ENCODE data around the gene WDR82.

Gene WDR82

DNA sequence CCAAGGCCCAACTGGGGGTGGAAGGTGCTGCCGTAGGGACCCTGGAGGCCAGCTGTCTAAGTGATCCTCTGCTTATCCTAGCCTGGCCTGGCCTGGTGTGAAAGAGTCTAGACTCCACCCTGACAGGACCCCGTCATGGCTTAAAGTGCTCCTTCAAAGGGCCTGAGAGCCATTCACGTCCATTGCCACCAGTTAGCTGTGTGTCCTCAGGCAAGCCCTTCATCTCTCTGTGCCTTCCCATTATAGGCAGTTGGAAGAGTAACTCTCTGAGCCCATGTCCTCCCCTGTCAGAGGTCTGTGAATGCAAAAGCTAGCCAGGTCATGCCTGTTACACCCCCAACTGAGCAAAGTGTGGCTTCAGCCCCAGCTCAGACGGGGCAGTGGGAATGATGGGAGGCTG, 28.5 kb upstream of the WDR82 start:
- no peak for DNase-seq (ENCODE audit: low spot score)

DNA sequence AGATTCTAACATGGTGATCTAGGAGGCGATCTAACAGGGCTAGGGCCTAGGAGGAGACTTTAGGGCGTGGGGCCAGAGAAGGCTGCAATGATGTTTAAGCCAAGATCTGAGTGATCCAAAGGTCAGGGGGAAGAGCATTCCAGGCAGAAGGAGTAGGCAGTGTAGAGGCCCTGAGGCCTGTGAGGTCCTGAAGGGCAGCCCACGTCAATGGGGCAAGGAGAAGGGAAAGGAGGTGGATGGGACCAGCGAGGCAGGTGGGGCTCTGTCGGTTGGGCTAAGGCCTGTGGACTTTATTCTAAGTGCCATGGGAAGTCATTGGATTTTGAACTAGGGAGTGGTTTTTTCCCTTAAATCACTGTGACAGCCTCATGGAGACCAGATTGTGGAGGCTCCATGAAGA, 27.5 kb upstream of the WDR82 start:
- DNase-seq (ENCODE audit: low spot score): no peak

DNA sequence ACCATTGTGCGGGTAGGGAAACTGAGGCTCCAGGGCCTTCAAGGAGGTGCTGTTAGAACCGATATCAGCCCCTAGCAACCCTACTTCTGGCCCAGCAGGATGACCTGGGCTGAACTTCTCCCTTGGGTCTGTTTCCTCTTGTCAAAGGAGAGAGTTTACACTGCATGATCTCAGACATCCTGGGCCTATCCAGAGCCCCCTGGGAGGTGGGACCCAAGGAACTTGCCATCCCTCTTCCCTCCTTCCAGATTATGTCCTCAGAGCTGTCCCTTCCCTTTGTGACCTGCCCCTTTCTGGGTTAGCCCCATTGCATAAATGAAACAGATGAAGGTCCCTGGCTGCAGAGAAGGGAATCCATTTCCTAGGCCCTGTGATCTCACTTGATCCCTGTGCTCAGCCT, 25.4 kb upstream of the WDR82 start:
- DNase-seq (ENCODE audit: low spot score): no peak

DNA sequence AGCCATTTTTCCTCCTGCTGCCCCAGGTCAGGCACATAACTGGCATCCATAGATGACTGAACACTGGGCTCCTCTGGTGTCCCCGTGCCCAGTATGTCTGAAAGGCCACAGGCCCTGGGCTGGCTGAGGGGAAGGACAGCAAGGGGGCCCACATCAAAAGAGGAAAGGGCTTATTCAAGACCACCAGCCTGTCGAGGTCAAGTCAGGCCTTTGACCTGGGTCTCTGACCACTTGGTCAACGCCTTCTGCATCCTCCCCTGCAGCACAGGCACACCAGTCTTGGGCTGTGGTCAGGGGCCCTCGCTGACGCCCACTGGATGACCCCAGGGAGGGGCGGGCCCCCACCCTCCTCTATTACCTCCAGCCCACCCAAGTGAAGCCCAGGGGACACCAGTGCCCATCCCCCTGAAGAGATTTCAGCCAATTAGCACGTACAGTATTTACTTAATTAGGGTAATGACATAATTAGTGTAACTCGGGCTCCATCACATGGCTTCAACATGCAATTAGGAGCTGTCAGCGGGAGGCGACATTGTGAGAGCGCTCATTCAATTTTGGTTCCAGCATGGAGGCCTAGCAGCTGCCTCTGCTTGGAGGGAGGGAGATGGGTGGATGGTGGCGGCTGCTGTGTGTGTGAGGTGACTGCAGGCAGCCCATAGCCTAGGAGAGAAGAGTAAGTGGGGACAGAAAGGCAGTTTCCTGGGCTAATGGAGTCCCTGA, 24.1 kb upstream of the WDR82 start:
- DNase-seq (ENCODE audit: low spot score): no peak

DNA sequence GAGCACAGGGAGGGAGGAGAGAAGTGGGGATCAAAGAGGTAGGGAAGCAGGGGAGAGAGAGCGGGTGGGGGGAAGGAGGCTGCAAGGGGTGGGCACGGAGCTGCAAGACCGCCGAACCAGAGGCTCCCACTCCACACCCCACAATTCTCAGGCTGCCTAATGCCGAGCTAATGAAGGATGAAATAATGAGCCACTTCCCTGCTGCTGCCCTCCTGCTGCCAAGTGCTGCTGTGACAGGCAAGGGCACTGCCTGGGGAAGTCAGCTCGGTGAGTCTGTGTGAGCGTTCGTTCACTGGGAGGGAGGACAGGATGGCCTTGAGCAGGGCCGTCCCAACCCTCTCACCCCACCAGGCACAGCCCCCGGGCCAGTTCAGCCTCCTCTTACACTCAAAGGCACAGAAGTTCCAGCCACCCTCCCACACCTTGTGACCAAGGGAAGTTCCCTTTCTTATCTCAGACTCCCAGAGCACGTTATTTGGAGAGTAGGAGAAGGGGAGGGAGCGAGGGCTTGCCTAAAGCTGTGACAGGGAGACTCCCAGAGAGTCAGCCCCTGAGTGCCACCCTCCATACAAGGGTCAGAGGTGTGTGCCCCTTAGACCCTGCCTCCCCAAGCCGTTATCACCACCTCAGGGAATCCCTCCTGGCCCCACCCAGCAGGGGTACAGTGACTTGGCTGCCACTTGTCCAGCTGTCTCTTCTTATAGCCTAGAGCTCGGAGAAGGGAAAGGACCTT, 21.6 kb upstream of the WDR82 start:
- peak; percentile 68 for DNase-seq (ENCODE audit: low spot score)

DNA sequence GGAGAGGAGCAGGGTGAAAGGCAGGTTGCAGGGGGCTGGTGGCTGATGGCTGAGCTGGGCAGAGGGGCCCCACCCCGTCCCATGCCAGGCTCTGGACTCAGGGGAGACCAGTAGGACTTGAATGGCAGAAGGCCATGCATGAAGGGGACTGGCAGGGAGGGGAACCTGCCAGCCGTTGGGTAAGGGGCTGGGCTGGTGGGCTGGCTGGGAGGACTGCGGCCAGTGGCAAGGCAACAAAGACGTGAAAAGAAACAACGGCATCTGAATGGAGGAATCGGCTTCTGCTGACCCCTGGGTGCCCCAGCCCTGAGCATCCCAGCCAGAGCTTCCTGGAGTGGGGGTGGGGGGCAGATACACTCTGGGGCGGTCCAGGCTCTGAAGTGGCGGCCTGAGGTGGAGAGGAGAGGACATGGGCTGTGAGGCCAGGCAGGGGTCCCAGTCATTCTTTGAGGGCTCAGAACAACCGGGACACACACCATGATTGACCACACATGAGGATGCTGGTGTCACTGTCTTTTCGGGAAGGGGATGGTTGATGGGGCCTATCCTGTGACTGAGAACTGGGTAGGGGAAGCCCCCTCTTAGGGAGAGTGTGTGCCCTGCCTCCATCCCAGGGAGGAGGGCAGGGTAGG, 20.9 kb upstream of the WDR82 start:
- no peak for DNase-seq (ENCODE audit: low spot score)

DNA sequence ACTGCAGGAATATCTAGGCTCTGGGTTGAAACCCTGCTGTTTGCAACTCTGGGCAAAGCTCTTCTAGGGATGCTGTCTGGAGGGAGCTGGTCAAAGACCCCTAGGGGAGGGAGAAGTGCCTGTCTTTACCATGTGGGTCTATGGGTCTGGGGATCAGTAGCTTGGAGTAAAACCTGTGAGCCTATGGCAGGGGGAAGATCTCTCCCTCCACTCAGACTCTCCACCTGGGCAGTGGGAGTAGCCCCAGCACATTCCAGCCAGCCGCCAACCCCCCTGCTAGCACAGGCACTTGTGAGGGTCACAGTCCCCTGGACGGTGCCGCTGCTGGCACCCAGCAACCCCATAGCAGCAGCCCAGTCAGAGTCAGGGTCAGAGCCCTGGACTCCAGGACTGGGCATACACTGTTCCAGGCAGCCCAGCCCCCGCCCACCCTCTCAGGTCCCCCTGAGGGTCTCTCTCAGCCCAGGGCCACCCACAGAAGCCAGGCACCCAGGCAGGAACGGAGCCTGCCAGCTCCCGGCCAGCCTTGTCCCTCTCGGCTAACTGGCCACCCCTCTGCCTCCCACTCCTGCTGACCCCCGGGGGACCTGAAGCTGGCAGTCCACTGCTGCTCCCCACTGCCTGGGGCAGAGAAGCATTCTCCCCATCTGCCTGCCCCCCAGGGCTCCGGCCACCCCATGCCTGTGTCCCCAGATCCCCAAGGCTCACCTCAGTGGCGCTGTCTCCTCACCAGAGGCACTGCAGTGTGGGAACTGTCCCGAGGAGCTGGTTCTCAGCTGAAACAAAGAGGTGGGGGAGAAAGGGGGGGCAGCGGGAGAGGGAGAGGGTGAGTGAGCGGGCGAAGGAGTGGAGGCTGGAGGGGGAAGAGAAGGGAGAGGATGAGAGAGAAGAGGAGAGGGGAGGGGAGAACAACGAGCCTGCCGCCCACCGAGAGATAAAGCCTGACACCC, 20.0 kb upstream of the WDR82 start:
- no peak for DNase-seq (ENCODE audit: low spot score)

DNA sequence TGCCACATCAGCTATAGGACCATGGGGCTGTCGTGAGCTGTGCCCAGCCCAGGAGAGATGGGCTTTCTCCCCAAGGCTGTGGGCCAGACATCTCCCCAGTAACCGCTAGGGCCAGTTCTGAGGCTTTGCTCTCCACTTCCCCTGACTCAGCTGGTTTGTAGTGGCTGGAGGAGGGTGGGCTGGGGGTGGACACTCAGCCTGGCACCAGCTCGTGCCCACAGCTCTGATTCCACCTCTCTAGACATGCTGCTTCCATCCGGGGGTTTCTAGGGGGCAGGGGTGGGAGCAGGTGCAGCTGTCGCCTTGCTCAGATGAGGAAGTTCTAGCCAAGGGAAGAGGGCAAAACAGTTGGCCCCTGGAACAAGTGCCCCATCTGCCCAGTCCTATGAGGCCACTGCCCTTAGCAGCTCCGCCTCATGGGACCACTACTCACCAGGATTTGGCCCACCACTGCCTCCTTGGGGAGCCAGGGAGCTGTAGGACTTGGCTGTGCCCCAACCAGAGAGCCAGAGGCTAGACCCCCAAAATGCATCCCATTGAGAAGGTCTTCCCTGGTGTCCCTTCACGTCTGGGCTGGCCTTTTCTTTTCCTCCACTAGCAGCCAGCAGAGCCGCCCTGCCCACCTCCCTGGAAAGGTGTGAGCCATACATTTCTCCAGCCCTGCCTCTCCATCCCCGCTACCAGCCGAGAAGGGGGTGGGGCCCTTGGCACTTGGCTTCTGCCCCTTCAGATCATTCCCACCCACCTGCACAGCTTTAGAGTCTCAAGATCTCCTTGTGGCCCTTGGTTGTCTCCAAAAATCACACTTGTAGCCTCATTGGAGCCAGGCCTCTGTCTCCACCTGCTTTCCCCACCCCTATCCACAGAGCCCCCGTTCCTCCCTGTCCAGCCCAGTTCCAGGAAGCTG, 19.0 kb upstream of the WDR82 start:
- DNase-seq (ENCODE audit: low spot score): no peak

DNA sequence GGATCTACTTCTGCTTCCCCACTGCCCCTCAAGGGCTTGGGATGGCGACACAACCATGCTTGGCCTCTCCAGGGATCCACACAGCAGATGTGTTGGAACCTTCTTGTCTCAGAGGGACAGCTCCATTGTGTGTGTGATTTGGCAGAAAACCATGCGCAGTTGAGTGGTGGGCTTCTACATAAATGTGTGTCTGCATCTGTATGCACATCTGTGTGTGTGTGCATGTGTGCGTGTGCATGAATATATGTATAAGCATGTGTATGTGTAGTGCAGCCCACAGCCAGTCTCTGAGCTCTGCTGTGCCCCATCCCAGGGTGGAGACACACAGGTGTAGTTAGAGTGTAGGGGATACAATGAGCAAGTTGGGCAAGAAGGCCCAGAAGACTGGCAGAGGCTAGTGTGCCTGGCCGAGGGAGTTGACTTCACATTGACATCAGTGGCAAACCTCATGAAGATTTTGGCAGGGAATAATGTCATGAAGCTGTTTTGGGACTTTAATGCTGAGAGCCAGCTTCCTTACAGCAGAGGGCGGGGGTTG, 17.3 kb upstream of the WDR82 start:
- no peak for DNase-seq (ENCODE audit: low spot score)

DNA sequence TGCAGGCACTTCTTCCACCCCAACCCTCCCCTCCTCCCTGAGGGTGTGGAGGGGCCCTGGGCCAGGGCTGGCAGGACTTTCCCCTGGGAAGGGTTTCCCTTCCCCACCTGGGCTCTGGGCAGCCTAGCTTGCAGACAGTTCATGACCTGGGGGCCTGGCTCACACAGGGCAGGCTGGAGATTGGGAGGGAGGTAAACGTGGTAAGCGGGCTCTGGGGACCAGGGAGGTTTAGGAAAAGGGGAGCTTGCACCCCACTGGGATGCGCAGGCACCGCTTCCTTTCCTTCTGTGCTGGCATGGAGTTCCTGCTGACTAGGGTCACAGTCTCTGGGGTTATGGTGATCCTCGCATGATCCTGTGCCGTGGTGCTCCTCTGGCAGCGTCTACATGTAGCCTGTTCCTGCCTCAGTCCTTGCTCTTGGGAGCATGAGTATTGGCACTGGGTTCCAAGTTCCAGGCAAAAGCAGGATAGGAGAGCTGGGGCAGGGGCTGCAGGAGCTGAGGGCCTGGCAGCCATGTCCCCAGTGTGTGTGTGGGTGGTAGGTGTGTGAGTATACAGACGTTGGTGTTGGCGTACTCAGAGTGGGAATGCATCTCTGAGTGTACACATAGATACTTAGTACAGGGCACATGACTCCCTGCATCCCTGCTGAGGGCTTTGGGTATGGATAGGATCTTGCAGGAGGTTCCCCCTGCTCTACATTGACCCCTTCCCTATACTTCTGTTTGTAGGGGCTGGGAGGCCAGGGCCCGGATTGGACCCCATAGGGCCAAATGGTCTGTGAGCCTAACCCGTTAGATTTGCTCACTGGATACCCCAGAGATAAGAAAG, 16.1 kb upstream of the WDR82 start:
- no peak for DNase-seq (ENCODE audit: low spot score)

DNA sequence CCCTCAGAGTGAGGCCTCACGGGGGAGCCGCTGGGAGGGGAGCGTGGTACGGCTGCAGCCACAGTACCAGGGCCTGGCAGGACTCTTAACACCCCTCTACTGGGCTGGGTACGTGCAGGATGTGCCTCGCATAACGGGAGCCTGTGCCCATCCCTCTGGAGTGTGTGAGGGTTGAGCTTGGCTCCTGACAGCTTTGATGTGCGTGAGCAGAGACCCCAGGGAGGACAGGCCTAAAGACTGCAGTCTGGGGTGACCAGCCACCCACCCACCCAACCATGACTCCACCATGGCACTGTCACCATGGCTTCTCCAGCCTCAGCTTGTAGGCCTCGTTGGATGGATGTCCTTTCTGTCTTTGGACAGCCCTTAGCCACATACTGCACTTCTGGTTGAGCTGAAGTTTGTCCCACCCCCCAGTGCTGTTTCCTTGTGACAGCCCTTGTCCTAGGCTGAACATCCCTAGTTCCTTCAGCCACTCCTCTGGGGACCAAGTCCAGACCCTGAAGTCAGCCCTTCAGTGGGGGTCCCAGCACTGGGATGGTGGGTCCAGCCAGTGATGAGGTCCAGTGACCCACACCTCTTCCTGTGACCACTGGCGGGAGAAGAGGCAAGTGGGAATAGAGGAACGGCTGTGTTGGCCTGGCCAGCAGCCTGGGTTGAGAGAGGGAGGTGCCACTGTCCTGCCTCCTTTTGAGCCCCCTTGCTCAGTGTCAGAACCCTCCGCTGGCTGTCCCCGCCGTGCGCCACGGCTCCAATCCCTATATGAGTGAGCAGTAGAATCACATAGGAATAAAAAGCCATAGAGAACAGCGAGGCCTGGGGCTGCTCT, 15.3 kb upstream of the WDR82 start:
- DNase-seq (ENCODE audit: low spot score): no peak

DNA sequence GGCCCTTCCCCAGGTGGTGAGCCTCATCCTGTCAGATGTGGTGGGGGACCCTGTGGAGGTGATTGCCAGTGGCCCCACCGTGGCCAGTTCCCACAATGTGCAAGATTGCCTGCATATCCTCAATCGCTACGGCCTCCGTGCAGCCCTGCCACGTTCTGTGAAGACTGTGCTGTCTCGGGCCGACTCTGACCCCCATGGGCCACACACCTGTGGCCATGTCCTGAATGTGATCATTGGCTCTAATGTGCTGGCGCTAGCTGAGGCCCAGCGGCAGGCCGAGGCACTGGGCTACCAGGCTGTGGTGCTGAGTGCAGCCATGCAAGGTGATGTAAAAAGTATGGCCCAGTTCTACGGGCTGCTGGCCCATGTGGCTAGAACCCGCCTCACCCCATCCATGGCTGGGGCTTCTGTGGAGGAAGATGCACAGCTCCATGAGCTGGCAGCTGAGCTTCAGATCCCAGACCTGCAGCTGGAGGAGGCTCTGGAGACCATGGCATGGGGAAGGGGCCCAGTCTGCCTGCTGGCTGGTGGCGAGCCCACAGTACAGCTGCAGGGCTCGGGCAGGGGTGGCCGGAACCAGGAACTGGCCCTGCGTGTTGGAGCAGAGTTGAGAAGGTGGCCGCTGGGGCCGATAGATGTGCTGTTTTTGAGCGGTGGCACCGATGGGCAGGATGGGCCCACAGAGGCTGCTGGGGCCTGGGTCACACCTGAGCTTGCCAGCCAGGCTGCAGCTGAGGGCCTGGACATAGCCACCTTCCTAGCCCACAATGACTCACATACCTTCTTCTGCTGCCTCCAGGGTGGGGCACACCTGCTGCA, 14.0 kb upstream of the WDR82 start:
- DNase-seq (ENCODE audit: low spot score): no peak

DNA sequence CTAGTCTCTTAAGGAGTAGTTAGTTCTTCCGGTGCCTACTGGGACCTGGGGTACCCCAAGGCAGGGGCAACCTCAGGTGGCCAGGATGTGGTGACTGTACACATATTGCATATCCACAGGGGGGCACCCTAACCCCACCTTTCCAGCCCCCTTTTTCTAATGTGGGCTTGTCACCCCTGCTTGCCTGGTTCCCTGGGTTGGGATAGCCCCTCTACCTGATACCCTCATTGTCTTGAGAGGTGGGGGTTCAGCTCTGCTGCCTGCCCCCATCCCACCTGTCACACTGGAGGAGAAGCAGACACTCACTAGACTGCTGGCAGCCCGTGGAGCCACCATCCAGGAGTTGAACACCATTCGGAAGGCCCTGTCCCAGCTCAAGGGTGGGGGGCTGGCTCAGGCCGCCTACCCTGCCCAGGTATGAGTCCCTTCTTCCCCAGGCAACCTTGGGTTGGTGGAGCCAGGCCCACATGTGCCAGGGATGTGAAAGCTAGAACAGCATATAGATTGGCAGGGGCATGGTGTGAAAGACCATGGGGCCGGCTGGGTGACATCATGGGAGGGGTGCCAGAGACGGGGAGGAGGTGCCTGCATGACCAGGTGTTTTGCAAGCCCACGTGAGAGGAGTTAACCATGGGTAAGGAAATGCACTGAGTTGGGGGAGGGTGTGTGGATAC, 13.2 kb upstream of the WDR82 start:
- no peak for DNase-seq (ENCODE audit: low spot score)

DNA sequence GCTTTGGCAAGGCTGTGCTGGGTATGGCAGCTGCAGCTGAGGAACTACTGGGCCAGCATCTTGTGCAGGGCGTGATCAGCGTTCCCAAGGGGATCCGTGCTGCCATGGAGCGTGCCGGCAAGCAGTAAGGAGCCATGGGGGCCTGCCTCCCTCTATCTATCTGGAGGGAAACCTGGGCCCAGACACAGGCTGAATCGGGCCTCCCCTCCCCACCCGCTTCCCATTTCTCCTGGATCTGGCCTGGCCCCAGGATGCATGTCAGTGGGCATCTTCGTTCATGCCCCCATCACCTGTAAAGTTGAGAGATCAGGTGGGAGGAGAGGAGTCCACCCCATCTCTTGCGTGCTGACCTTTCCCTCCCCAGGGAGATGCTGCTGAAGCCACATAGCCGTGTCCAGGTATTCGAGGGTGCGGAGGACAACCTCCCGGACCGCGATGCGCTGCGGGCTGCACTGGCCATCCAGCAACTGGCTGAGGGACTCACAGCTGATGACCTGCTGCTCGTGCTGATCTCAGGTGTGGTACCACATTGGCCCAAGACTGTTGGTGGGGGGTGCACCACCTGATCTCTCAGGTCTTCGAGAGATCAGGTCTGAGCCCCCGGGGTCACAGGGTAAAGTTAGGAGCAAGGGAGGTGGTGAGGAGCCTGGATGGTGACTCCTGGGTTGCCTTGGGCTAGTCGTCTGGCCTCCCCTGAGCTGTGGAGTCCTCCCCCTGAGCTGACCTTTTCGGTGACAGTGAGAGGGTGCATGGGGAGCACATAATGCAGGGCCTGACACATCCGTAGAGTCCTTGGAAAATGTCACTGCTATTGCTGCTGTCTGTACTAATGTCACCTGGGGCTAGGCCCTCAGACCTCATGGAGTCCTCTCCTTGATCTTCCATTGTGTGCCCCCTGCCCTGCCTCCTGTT, 12.4 kb upstream of the WDR82 start:
- DNase-seq (ENCODE audit: low spot score): no peak

DNA sequence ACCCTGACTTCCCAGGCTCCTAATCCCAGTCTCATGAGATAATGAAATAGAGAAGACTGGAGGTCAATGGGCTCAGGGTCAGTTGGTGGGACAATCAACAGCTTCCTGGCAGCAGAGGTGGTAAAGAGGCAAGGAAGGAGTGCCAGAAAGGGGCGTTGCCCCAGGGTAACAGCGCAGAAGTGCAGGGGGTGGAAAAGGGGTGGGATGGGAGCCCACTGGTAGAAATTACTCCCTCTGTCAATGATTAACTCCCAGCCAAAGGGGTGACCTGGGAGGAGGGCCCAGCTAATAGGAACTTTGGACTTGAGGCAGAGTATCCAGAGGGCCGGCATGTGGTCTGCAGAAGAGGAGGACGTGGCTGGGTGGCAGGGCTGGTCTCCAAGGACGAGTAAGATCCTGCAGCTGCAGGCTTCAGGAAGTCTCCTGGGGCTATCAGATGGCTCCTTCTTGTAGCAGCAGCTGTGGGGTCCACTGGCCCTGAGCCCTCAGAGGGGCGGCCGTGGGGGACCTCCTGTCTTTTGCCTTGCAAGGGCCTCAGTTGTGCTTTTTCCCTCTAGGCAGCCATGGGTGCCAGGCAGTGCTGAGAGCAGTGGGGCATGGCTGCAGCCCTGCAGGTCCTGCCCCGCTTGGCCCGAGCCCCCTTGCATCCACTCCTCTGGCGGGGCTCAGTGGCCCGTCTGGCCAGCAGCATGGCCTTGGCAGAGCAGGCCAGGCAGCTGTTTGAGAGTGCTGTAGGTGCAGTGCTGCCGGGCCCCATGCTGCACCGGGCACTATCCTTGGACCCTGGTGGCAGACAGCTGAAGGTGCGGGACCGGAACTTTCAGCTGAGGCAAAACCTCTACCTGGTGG, 11.5 kb upstream of the WDR82 start:
- DNase-seq (ENCODE audit: low spot score): peak; percentile 92

DNA sequence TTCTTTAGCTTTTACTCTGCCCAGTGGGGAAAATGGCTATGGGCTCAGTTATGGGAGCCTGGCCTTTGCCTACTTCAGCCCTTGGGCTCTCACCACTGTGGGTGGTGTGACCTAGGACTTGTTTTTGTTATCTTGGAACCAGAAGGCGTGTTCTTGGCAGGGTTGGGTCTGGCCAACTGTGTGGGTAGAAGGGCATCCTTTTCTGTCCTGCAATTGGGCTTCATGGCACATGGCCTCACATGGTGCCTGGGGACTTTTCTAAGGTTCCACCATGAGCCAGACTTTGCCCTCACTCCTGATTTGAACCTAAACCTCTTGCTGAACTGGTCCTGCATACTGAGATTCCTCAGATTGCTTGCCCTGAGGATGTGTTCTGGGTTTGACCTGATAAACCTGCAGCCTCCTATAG, 10.9 kb upstream of the WDR82 start:
- DNase-seq (ENCODE audit: low spot score): no peak
